H1 (cell line): ENCODE results near the gene CDK19.

Experiments
- POLR2A ChIP-seq, 2 experiments: IDR thresholded peaks; 1 replicate in 1 of 2; 2 replicates in 1 of 2; pipeline ENCODE4 v1.6.1; 2011; ENCODE audit warnings: low read depth in 2 of 2, low read length in 2 of 2, mild to moderate bottlenecking in 2 of 2; ENCODE audit errors: control extremely low read depth in 1 of 2
- YY1 ChIP-seq: IDR thresholded peaks from 2 replicates; pipeline ENCODE4 v1.6.1; 2011; ENCODE audit warnings: low read depth, mild to moderate bottlenecking, low read length
- TF ChIP-seq, protein P1 (sequence below): IDR thresholded peaks from 2 replicates; pipeline ENCODE4 v1.6.1; 2012; ENCODE audit warnings: inconsistent platforms

DNA sequence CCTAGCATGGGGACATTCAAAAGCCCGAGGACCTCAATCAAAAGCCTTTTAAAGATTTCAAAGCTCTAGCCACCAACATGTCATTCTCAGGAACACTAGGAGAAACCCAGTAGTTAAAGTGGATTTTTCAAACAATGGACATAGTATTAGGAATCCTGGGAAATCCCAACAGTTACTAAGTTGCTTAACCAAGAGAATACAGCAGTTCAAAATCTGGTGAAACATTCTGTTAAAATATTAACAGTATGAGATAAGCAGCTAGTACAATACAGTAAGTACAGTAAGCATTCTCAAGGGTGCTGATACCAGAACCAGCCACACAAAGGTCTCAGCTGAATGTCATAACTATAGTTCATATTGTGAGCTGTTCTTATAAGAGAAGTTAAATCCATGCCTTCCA is 68.6 kb downstream of the CDK19 start:
- TF ChIP-seq POLR2A (IDR thresholded peaks at IDR 0.05; ENCODE audit: control extremely low read depth in 1 of 2, low read depth in 2 of 2, low read length in 2 of 2) (no peak), YY1 (no peak)
- TF ChIP-seq, protein P1, sequence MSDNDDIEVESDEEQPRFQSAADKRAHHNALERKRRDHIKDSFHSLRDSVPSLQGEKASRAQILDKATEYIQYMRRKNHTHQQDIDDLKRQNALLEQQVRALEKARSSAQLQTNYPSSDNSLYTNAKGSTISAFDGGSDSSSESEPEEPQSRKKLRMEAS, result no peak
